GM21737 (cell line): ENCODE data around the gene HLF.

ENCODE experiments used
- ATAC-seq: cut with Tn5 transposase; IDR thresholded peaks from one replicate; pipeline ENCODE4 v1.9.1; 2021; ENCODE audit warnings: mild to moderate bottlenecking, moderate library complexity; ENCODE audit not compliant: unreplicated experiment

HLF gene

GRCh38 chr17:55347341-55347740, 82.6 kb downstream of the HLF start:
- no peak for ATAC-seq

DNA sequence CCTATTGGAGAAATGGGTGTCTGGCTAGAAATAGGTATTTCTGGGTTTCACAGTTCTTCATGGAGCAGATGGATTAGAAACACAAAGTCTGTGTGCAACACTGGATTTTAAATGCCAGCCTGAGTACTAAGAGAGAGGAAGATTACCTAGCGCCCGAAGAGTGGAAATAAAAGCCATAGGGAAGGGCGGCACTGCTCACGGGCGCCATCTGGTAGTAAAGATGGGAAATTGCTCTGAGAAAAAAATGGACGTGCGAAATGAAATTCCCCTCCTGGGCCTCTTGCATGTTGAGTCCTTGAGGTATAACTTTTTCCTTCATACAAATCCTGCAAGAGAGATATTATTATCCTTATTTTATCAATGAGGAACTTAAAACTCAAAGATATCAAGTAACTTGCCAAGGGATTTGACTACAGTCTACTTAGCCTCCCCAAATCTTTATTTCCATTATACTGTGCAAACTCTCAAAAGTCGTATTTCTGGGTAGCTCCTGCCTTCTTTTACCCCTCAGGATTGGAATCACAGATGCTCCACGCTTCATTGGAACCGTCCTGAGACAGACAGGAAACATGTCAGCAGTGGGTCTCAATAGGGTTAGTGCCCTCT, 84.1 kb downstream of the HLF start:
- ATAC-seq = no peak

DNA sequence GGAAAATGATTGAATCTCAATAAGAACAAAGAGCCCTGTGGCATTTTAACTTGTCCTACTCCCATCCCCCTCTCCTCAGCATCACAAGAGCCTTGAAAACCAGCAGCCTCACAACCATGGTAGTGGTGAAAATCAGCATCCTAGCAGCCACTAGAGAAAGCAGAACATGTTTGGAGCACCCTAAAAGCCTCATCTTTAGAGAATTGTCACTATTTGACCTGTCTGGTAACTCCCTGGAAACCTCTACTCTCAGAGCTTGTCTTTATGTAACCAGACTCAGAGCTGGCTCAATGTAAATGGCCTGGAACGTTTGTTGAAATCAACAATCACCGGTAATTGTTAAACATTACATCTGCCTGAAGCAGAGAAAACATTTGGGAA, 86.1 kb downstream of the HLF start:
- no peak for ATAC-seq

DNA sequence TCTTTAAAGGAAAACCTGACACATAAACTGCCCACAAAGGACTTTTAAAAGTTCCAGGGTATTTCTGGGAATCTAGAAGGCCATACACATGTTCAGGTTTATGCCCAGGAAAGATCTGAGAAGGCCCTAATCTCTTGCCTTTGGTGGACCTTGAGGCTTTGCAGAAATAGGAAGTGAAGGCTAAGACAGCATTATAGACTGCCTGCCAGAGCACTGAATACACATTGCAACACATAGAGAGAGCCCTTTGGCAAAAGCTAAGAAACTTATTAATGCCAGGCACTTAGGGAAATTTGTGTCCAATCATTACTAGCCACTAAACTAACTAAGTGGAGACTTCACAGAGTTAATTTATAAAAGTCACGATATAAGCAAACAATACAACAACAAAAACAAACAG, 86.5 kb downstream of the HLF start:
- ATAC-seq = no peak

DNA sequence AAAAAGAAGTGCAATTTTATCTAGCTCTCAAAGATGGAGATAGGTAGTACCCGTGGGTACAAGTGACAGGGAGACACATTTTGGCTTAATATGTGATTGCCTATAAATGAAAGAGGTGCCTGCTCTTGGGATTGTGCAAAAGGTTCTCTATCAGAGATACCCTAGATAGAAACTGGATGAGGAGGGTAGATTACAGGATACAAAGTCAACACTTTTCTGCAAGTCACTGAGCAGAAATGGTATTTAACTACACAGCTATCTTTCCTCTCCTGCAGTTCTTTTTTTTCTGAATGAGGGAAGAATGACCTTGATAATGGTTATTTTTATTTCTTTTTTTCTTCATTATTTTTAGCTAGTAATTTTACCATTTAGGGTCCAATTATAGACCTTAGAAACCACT, 89.2 kb downstream of the HLF start:
- ATAC-seq = no peak

DNA sequence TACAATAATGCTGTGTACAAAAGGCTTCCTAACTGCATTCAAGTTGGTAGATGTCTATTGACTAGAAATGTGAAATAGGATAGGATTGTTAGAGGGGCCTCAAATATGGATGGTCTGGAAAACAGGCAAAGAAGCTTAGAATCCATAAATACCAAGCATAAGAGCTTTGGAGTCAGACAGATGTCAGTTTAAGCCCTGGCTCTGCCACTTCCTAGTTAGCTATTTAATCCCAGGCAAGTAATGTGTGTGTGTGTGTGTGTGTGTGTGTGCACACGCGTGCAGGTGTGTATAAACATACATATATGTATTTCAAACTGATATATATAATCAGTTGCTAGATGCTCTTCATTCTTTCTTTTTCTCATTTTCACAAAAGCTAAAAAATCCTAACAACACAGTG, 90.2 kb downstream of the HLF start:
- ATAC-seq = no peak

DNA sequence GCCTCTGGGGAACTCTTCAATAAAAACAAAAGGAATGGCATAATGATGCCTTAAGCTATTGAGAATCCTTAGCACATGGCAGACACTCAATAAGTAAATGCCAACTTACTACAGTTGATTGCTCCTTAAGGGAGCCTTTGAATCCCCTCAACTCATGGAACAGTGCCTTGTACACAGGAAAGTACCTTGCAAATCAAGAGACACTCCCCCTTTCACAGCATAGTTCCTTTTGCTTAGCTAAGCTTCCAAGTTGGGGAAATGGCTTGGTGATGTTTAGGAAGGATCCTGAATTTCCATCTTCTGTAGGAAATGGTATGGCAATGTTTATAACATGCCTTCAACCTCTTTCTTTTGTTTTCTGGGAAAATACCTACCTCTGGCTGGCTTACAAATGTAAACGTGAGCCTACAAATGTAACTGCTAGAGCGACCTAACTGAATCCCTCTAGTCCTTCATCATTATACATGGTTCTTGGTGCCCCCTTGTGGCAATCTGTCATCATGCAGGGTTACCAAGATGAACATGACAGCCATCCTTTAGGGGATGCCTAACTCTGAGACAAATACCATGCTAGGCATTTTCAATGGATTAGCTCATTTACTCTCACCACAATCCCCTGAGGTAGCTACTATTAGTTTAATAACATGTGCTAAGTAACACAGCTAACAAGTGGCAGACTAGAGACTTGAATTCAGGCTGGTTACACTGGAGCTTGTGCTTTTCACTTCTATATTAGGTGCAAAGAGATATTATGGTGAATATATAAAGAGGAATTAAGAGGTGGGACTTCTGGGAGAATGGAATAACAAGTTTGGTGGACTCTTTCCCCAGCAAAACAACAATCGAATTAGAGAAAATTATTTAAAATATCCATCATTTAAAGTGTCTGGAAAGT, 91.9 kb downstream of the HLF start:
- peak; percentile 94 for ATAC-seq

GRCh38 chr17:55360971-55361370, 96.2 kb downstream of the HLF start:
- ATAC-seq = no peak

DNA sequence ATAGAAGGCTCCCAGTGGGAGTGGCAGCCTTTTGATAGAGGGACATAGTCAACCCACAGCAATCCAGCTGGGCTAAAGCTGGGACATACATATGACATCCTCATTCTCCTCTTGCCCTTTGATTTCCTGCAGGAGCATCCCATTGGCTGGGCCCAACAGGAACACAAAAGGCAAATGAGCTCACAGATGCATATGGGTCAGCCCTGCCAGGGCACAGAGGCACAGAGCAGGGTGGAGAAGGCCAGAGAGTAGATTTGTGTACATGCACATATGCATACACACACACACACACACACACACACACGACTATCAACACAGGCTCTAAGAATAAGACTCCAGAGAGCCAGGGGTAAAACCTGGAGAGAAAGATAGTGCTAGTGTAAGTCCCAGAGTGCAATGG, 98.3 kb downstream of the HLF start:
- no peak for ATAC-seq

DNA sequence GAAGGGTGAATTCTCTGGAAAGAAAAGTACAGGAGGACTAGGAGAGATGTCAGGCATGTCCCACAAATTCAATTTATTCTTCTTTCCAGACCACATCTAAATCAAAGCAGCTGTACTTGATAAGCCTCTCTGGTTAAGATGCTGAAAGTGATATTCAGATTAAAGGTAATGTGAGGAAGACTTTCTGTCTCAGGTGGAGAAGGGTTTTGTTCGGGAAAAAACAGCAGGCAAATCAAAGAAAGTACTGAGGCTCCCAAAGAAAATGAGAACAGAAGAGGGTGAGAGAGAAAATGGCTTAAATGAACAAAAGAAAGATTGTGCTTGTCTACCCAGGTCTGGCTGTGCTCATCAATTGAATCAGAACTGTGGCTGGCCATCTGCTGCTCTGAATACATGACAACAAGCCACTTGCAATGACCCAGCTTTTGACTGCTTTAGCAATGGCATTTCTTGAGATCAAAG, 101.3 kb downstream of the HLF start:
- ATAC-seq = no peak

GRCh38 chr17:55368706-55369105, 103.9 kb downstream of the HLF start:
- no peak for ATAC-seq
